NT2/D1 (cell line): ENCODE data around the gene EPB41L4B.

Source experiments
- DNase-seq: peaks from one replicate; pipeline ENCODE4 v3.0.0-alpha.2; 2011; ENCODE audit warnings: low read depth, low spot score
- H3K27me3 ChIP-seq: 2 replicates; pipeline ENCODE4 v1.6.0; 2011; ENCODE audit warnings: mild to moderate bottlenecking; ENCODE audit not compliant: insufficient read length, insufficient read depth
- H3K36me3 ChIP-seq: 2 replicates; pipeline ENCODE4 v1.6.1; 2011; ENCODE audit warnings: mild to moderate bottlenecking, low read length, mixed read lengths; ENCODE audit not compliant: insufficient read depth, insufficient read length
- H3K4me1 ChIP-seq: 2 replicates; pipeline ENCODE4 v1.5.1; 2011; ENCODE audit not compliant: insufficient read depth, insufficient read length
- H3K4me3 ChIP-seq: 2 replicates; pipeline ENCODE4 v1.5.1; 2011; ENCODE audit warnings: low read depth; ENCODE audit not compliant: insufficient read length
- H3K9ac ChIP-seq: 2 replicates; pipeline ENCODE4 v1.6.0; 2011; ENCODE audit warnings: low read depth; ENCODE audit not compliant: insufficient read length
- H3K9me3 ChIP-seq: 2 replicates; pipeline ENCODE4 v1.5.1; 2011; ENCODE audit warnings: mild to moderate bottlenecking, low read length; ENCODE audit not compliant: insufficient read depth
- SUZ12 ChIP-seq: IDR thresholded peaks from 2 replicates; pipeline ENCODE4 v1.6.1; 2011; ENCODE audit not compliant: insufficient read length, insufficient read depth; ENCODE audit errors: extremely low read depth
- YY1 ChIP-seq: IDR thresholded peaks from 2 replicates; pipeline ENCODE4 v1.6.1; 2011; ENCODE audit not compliant: insufficient read length, insufficient read depth
- ZNF274 ChIP-seq: IDR thresholded peaks from 2 replicates; pipeline ENCODE4 v1.6.1; 2011; ENCODE audit warnings: mild to moderate bottlenecking, low read depth, low read length

Gene EPB41L4B

GRCh38 chr9:109198736-109199382 is 122.0 kb downstream of the EPB41L4B start:
- H3K27me3 ChIP-seq = no peaks in the 10 kb centered on the region
- H3K36me3 ChIP-seq = no peaks in the 10 kb centered on the region
- H3K9me3 ChIP-seq = no peaks in the 10 kb centered on the region
- H3K9ac ChIP-seq = no peak overlapping the region
- no peaks in the 10 kb centered on the region for H3K4me1 ChIP-seq
- H3K4me3 ChIP-seq = no peak overlapping the region
- DNase-seq = peak; percentile 11
- TF ChIP-seq ZNF274 = no peak
- no peak for TF ChIP-seq YY1
- TF ChIP-seq SUZ12 = no peak

- no peak overlapping the region for H3K9ac ChIP-seq
- H3K36me3 ChIP-seq = no peaks in the 10 kb centered on the region
- no peaks in the 10 kb centered on the region for H3K9me3 ChIP-seq
- H3K4me1 ChIP-seq = no peaks in the 10 kb centered on the region
- TF ChIP-seq YY1 (no peak), ZNF274 (no peak), SUZ12 (no peak)
- no peak overlapping the region for H3K4me3 ChIP-seq
- no peaks in the 10 kb centered on the region for H3K27me3 ChIP-seq
- no peak for DNase-seq
Measured at GRCh38 chr9:109193974-109194556, 126.8 kb downstream of the EPB41L4B start.

GRCh38 chr9:109192732-109193361 is 128.0 kb downstream of the EPB41L4B start:
- no peaks in the 10 kb centered on the region for H3K9me3 ChIP-seq
- no peaks in the 10 kb centered on the region for H3K4me1 ChIP-seq
- no peaks in the 10 kb centered on the region for H3K36me3 ChIP-seq
- no peak overlapping the region for H3K9ac ChIP-seq
- TF ChIP-seq SUZ12 (no peak), YY1 (no peak), ZNF274 (no peak)
- H3K27me3 ChIP-seq = peaks cover 3% of the 10 kb centered on the region
- peak; percentile 40 for DNase-seq
- no peak overlapping the region for H3K4me3 ChIP-seq

GRCh38 chr9:109191746-109192145 is 129.1 kb downstream of the EPB41L4B start:
- H3K27me3 ChIP-seq = peaks cover 3% of the 10 kb centered on the region
- H3K9me3 ChIP-seq = no peaks in the 10 kb centered on the region
- H3K36me3 ChIP-seq = no peaks in the 10 kb centered on the region
- H3K4me1 ChIP-seq = no peaks in the 10 kb centered on the region
- no peak for TF ChIP-seq ZNF274
- TF ChIP-seq SUZ12 = no peak
- TF ChIP-seq YY1 = no peak
- no peak for DNase-seq
- H3K4me3 ChIP-seq = no peak overlapping the region
- H3K9ac ChIP-seq = no peak overlapping the region

GRCh38 chr9:109190151-109190550 is 130.7 kb downstream of the EPB41L4B start:
- H3K36me3 ChIP-seq = no peaks in the 10 kb centered on the region
- no peak for DNase-seq
- no peaks in the 10 kb centered on the region for H3K4me1 ChIP-seq
- no peak overlapping the region for H3K4me3 ChIP-seq
- H3K27me3 ChIP-seq = peaks cover 3% of the 10 kb centered on the region
- H3K9ac ChIP-seq = no peak overlapping the region
- TF ChIP-seq SUZ12 = no peak
- no peak for TF ChIP-seq ZNF274
- TF ChIP-seq YY1 = no peak
- no peaks in the 10 kb centered on the region for H3K9me3 ChIP-seq

- no peak for DNase-seq
Measured at GRCh38 chr9:109186857-109187520, 133.9 kb downstream of the EPB41L4B start.

More at GRCh38 chr9:109186857-109187520, 133.9 kb downstream of the EPB41L4B start:
- TF ChIP-seq YY1 = no peak
- no peak for TF ChIP-seq ZNF274
- TF ChIP-seq SUZ12 = no peak
- Histone ChIP-seq H3K27me3 (peaks cover 3% of the 10 kb centered on the region), H3K9me3 (no peaks in the 10 kb centered on the region), H3K4me1 (no peaks in the 10 kb centered on the region), H3K36me3 (no peaks in the 10 kb centered on the region), H3K4me3 (no peak overlapping the region), H3K9ac (no peak overlapping the region)
